Measurements from ENCODE around the gene MLIP.
"Not testable (repeated sequence)": the region's sequence is repeated elsewhere in the genome, so short reads cannot be mapped to it uniquely, and the experiment has no call there.

MLIP gene

GRCh38 chr6:54142889-54143519 is 31.8 kb downstream of the MLIP start:
- no peak for DNase-seq

- DNase-seq: no peak
These were observed 40.6 kb downstream of the MLIP start for GRCh38 chr6:54151861-54152260.

GRCh38 chr6:54156650-54157250 is 45.5 kb downstream of the MLIP start:
- DNase-seq: no peak

GRCh38 chr6:54157405-54157804 is 46.2 kb downstream of the MLIP start:
- DNase-seq: no peak

- no peak for DNase-seq
These were observed 61.8 kb downstream of the MLIP start for GRCh38 chr6:54173089-54173488.

- DNase-seq: no peak
These were observed 67.9 kb downstream of the MLIP start for GRCh38 chr6:54179152-54179551.

GRCh38 chr6:54183616-54184015 is 72.4 kb downstream of the MLIP start:
- DNase-seq: no peak

GRCh38 chr6:54185885-54186284 is 74.6 kb downstream of the MLIP start:
- no peak for DNase-seq

- DNase-seq: peak; percentile 41 to 55
These were observed 77.6 kb downstream of the MLIP start for GRCh38 chr6:54188846-54189245.

GRCh38 chr6:54191461-54191860 is 80.2 kb downstream of the MLIP start:
- peak in 1 of 2 experiments; percentile 23 for DNase-seq

- DNase-seq: no peak
These were observed 81.8 kb downstream of the MLIP start for GRCh38 chr6:54192993-54193392.

GRCh38 chr6:54193560-54193959 is 82.3 kb downstream of the MLIP start:
- no peak for DNase-seq

- peak; percentile 46 to 56 for DNase-seq
These were observed 82.8 kb downstream of the MLIP start for GRCh38 chr6:54194067-54194466.

- no peak for DNase-seq
These were observed 84.4 kb downstream of the MLIP start for GRCh38 chr6:54195637-54196036.

- DNase-seq: no peak
These were observed 85.7 kb downstream of the MLIP start for GRCh38 chr6:54196905-54197304.

- peak; percentile 36 to 49 for DNase-seq
These were observed 86.9 kb downstream of the MLIP start for GRCh38 chr6:54198134-54198533.

- DNase-seq: not testable (repeated sequence)
These were observed 92.3 kb downstream of the MLIP start for GRCh38 chr6:54203474-54204035.

- no peak for DNase-seq
These were observed 93.8 kb downstream of the MLIP start for GRCh38 chr6:54204921-54205591.

GRCh38 chr6:54206510-54206909 is 95.3 kb downstream of the MLIP start:
- DNase-seq: no peak

- DNase-seq: not testable (repeated sequence)
These were observed 98.7 kb downstream of the MLIP start for GRCh38 chr6:54209983-54210382.

GRCh38 chr6:54214286-54214685 is 103.0 kb downstream of the MLIP start:
- DNase-seq: no peak

- DNase-seq: no peak
These were observed 105.1 kb downstream of the MLIP start for GRCh38 chr6:54216336-54216735.

GRCh38 chr6:54217018-54217417 is 105.8 kb downstream of the MLIP start:
- DNase-seq: peak; percentile 50 to 52

GRCh38 chr6:54222217-54222616 is 111.0 kb downstream of the MLIP start:
- DNase-seq: no peak
